Right lobe of liver (tissue), 4 donors: Measurements from ENCODE around the gene RPL18.

Source experiments
- CTCF ChIP-seq, 4 donors: fragments of 200-600 bp in 3 of 4; fragments of 450-650 bp in 1 of 4; IDR thresholded peaks; one replicate each; pipeline versions ENCODE4 v1.5.1 to v1.8.0; 2016 to 2022; ENCODE audit warnings: antibody characterized with exemption in 4 of 4, mild to moderate bottlenecking in 2 of 4
- POLR2A ChIP-seq: fragments of 450-650 bp; IDR thresholded peaks from one replicate; pipeline ENCODE4 v1.6.1; 2017; ENCODE audit warnings: antibody characterized with exemption, mild to moderate bottlenecking
- donor health status: DM: no; HTN: no; CAD: no.
- donor health status: DM: no; HTN: no; CAD: no.
- donor health status: DM: no; HTN: yes; CAD: no.

- TF ChIP-seq POLR2A (no peak), CTCF (IDR thresholded peaks at IDR 0.05) (no peak)
Observed at GRCh38 chr19:48639483-48640375, 20.8 kb upstream of the RPL18 start.
